HG03066 (cell line): ENCODE data around the gene UBE3C.
"Not testable (repeated sequence)": the region's sequence is repeated elsewhere in the genome, so short reads cannot be mapped to it uniquely, and the experiment has no call there.

ENCODE experiments used
- ATAC-seq: cut with Tn5 transposase; IDR thresholded peaks from one replicate; pipeline ENCODE4 v1.9.1; 2021; ENCODE audit warnings: low read depth; ENCODE audit not compliant: unreplicated experiment

Gene UBE3C

DNA sequence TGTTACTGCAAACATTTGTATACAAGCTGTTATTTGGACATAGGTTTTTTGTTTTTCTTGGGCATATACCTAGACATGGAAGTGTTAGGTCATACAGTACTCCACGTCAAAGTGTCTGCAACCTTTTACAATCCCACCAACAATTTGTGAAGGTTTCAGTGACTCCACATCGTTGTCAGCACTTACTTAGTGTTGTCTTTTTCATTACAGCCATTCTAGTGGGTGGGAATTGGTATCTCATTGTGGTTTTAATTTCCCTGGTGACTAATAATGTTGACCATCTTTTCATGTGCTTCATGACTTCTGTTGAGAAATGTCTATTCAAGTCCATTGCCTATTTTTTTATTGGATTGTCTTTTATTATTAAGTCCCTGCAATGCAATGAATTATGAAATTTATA lies 95.0 kb downstream of the UBE3C start:
- no peak for ATAC-seq

DNA sequence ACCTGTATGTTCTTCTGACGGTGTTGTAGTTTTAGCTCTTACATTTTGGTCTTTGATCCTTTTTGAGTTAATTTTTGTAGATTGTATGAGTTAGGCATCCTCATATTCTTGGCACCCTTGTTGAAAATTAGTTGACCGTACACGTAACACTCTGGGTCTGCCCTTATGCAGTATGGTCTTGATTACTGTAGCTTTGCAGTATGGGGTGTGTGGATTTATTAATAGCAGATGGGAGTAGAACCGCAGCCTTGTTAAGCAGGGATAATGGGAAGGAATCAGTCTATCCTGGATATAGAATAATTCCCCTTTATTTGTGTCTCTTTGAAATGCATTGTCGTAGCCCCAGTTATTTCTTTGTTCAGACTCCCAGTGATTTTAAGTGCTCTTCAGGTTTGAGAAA lies 95.5 kb downstream of the UBE3C start:
- ATAC-seq: no peak

DNA sequence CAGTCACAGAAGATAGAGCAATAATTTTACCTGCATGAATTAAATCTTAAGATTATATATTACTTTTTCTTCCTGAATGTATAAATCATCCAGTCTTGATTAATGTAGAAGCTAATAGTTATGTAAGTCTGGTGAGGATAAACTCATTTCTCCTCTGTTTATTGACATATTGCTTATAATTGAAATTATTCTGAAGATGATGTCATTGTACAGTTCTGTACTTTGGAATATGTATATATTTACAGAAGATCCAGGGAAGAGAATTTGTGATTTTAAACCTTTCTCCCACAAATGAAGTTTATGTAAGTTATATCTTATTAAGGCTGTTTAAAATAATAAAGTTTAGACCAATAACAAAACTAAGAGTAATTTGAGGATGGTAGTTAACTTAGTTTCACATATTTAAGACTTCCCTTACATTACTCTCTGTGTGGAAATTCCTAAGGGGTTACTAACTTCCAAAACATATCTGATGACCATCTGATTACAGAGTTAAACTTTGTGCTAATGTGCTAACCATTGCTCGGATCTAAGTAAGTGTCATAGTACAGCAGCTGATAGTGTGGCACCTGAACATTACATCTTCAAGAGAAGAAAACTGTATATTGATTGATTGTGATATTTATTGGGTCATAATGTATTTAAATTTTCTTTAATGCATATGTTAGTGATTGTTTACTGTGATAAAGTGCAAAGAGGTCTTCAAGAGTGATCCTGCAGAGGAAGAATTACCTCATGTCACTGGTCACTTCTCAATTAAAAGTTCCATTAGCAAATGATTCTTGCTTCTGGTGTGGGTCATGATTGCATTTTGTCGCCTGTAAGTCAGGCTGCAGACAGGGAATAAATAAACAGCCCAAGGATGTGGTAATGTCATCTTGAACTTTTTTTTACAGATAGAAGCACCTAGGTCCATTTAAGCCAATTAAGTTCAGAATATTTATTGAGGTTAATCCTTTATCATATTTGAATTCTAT lies 96.9 kb downstream of the UBE3C start:
- ATAC-seq: no peak

DNA sequence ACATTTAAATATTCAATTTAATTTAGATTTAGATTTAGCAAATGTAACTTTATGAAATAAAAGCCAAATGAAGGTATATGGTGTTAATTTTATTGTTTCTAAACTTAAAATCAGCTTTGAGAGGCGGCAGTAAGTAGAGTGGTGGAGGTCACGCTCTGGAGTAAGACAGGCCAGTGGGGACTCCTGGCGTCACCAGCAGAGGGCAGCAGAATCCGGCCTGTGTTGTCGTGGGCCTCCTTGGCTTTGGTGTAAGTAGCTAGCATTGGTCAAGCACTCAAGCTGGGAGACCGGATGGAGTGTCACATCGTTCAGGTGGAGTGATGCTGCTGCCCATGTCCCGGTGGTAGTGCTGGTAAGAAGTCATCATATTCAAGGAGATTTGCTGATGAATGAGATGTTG lies 99.4 kb downstream of the UBE3C start:
- no peak for ATAC-seq

DNA sequence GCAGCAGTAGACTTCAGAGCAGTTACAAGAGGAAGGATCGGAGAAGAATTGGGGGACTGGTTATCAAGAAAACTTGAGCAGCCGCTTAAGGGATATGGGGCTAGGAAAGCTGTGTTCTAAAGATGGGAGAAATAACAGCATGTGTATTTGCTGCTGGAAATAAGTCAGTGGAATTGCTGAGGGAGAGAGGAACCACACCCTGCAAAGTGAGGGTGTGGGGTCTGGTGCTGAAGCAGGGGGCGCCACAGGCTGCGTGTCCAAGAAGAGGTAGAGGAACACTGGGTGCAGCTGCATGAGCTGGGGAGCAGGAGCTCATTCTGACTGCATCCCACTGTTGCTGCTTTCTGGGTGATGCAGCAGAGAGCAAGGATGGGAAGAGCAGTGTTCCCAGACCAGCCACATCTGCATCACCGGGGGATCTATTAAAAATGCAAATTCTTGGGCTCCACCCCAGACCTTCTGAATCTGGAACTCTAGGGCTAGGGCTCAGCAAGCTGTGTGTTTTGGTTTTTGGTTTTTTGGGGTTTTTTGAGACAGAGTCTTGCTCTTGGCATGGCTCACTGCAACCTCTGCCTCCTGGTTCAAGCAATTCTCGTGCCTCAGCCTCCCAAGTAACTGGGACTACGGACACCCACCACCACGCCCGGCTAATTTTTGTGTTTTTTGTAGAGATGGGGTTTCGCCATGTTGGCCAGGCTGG lies 101.0 kb downstream of the UBE3C start:
- ATAC-seq: no peak

DNA sequence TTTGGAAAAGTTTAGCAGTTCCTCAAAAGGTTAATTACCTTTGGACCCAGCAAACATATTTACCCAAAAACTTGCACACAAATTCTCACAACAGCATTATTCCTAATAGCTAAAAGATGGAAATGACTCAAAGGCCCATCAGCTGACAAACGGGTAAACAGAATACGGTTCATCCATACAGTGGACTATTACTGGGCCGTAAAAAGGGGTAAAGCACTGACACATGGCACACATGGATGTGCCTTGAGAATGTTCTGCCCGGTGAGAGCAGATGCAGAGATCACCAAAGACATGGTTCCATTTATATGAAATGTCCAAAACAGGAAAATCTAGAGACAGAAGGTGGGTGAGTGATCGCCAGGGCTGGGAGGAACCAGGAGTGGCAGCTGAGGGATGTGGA lies 102.9 kb downstream of the UBE3C start:
- ATAC-seq: no peak

DNA sequence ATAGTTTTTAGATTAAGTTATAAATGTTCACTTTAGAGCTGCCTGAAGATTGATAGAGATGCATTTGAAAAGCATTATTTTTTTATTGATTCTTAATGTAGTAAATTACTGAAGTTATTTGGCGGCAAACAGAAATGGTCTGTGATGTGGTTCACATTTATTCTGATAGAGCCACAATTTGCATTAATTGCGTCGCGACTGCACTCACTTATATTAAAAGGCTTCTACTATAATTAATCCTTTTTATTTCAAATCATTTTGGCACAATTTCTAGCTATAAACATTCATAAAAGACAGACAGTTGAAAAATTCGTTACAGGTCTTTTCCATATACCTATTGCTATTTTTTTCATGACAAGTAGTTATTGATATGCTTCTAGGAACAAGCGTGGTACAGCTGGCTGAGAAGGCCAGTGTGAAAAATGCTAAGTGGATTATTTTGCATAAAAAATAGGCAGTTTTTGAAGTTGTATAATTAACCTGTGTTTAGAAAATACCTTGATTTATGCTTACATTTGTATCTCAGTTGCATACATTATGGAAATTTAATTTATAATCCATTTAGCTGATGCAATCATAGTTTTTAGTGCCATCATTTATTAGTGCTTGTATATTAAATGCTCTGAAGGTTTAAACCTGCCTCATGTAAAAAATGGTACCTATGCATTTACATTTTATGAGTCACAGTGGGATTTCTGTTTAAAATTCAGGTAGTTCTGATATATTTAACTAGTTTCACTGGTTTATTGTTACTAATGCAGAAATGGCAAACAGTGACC lies 106.0 kb downstream of the UBE3C start:
- no peak for ATAC-seq

DNA sequence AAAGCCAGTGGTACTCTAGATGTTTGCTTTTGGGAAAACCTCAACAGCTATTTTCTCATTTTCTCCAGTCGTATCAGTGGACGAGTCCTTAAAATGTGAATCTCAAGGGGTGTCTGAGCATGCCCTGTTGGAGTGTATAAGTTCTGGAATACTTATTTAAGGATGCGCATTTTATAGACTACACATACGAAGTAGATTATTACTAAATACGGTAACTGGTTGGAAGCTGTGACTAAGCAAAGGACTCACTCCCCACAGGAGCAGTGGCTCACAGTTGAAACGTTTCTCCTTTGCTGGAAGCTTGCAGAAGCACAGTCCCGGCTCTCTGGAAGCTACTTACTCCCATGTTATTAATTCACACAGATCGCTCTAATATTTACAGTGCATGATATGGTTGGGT lies 107.3 kb downstream of the UBE3C start:
- no peak for ATAC-seq

DNA sequence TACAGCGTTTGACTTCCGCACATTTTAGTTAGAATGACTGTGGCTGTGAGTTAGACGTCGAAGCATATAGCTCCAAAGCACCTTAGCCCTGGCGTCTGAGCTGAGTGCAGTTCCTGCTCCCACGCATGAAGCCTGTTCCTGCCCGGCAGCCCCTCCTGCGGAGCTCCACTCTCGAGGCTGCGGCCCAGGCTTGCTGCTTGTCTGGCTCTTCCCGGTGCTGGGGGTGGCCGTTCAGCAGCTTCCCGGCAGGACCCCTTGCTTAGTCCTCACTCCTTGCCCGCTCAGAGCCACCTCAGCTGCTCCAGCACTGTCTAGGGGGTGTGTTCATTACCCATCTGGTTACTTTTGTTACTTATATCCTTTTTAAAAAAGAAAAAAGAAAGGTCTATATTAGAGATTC lies 109.9 kb downstream of the UBE3C start:
- ATAC-seq: no peak

DNA sequence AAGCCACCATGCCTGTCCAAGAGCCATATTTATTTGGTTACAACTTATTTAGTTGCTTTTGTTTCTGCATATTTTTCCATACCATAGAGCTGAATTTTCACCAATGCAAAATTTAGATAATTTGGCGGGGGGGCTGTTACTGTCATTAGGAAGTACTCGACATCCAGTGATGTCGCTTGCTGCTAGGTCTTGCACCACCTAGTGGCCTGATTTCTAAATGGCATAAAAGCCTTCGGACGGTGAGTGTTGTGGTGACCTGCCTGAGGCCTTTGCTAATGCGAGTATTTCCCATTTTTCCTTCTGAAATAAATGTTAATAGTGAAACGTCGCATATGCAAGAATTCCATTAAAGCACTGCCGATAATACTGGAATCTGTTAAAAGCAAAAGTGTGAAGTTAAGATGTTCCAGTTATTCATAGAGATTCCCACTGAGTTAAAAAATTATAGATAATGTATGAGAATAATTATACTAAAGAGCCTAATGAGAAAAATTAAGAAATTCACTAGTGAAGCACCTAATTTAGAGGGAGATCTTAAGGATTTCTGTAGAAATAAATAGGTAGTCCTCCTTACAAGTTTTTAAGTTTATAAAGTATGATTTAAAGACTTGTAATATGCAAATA lies 112.0 kb downstream of the UBE3C start:
- no peak for ATAC-seq

DNA sequence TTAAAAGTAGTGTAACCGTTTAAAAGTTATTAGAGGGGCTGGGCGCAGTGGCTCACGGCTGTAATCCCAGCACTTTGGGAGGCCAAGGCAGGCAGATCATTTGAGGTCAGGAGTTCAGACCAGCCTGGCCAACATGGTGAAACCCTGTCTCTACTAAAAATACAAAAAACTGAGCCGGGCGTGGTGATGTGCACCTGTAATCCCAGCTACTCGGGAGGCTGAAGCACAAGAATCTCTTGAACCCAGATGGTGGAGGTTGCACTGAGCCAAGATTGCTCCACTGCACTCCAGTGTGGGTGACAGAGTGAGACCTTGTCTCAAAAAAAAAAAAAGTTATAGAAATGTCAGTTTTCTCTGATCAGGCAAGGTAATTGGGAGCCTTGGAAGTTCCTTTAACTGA lies 113.1 kb downstream of the UBE3C start:
- ATAC-seq: not testable (repeated sequence)

DNA sequence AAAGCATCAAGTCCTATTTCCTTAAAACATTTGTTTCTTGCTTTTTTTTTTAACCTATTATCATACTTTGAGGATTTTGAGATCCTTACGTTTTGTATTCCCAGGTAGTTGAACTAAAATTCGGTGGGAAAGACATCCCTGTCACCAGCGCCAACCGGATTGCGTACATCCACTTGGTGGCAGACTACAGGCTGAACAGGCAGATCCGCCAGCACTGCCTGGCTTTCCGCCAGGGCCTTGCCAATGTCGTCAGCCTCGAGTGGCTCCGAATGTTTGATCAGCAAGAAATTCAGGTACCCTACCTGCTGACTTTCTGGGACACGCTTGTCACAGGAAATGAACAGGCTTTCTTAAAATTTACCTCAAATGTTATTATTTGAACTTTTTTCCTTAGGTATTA lies 115.1 kb downstream of the UBE3C start:
- no peak for ATAC-seq

DNA sequence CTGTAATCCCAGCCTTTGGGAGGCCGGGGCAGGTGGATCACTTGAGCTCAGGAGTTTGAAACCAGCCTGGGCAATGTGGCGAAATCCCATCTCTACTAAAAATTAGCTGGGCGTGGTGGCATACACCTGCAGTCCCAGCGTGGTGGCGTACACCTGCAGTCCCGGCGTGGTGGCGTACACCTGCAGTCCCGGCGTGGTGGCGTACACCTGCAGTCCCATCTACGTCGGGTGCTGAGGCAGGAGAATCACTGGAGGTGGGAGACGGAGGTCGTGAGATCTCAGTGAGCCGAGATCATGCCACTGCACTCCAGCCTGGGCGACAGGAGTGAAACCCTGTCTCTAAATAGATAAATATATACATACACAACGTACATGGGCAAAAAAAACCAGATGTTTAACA lies 116.1 kb downstream of the UBE3C start:
- not testable (repeated sequence) for ATAC-seq

DNA sequence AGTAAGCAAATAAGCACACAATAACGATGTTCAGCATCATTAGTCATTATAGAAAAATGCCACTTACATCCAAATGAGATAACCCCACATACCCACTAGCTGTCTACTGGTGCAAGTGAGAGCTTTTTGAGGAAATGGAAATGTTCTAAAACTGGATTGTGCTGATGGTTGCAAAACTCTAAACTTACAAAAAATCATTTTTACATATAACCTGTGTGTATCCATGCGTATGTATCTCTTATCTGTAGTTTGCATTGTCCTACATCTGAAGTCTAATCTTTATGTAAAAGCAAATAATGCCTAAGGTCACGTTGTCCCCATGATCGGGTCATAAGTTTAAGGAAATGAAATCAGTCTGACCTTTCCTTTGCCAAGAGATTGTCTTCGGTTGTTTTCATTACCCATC lies 116.5 kb downstream of the UBE3C start:
- no peak for ATAC-seq

DNA sequence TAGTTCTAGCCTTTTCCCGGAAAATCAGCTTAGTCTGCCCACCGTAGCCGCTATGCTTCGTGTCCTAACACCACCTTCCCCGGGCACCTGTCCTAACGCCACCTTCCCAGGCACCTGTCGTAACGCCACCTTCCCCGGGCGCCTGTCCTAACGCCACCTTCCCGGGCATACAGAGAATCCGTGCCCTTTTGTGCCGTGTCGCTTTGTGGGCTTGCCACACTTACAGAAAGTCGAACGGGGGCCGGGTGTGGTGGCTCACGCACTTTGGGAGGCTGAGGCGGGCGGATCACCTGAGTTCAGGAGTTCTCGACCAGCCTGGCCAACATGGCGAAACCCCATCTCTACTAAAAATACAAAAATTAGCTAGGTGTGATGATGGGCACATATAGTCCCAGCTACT lies 124.4 kb downstream of the UBE3C start:
- no peak for ATAC-seq

DNA sequence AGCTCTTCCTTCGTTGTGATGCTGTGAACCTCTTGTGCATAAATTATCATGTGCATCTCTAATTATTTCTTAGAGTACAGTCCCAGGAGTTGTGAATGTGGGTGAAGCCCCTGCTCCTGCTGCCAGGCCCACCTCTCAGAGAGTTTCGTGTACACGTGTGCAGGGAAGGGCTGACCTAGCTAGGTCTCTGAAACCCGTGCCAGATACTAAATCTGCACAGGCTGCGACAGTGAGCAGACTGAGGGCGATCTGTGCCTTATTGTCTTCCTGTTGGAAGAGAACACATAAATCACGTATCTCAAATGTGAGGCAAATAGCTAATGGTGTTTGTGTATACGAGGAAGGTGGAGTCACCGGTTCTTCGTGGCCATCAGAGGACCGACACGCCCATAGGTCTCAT lies 126.3 kb downstream of the UBE3C start:
- no peak for ATAC-seq

DNA sequence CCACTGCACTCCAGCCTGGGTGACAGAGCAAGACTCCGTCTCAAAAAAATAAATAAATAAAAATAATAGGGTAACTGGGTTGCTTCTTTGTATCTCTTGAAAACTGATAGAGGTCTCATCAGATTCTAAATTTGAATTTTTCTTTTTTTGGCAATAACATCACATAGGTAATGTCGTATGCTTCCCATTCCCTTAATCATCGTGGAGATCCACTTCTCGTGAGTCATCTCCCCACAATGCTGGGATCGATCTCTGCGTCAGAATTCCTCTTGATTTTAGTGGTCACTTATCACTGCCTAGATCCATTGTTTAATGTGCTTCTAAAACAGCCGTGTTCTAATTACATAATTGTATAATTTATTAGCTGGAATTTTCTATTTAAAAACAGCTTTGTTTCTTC lies 127.5 kb downstream of the UBE3C start:
- no peak for ATAC-seq

DNA sequence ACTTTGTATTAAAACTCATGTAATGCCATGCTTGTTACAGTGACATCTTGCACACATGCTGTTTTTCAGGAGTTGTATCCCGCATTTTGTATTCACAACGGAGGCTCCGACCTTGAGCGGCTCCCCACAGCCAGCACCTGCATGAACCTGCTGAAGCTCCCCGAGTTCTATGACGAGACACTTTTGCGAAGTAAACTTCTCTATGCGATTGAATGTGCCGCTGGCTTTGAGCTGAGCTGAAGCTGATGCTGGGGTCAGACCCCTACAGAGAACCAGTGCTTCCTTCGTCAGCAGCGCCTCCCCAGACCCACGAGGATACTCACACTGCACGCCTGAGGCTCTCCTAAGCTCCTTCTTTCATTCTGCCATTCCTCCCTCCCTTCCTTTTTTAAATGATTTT lies 128.8 kb downstream of the UBE3C start:
- ATAC-seq: no peak

DNA sequence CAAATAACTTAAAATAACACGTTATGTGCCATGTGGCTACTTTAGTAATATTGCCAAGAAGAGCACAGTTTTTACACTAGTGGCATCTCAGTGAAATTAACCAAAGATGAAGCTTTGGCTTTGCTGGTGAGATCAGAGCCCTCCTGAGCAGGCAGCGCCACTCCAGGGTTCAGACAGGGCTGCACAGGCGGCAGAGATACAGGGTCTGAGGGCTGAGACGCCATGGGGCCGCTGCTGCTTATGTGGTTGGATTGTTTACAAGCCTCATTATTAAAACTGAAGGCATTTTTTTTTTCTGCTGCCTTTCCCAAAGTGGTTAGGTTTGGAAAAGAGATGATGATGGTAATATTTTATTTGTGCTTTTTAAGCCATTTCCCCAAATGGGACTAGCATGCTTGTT lies 129.2 kb downstream of the UBE3C start:
- ATAC-seq: no peak

DNA sequence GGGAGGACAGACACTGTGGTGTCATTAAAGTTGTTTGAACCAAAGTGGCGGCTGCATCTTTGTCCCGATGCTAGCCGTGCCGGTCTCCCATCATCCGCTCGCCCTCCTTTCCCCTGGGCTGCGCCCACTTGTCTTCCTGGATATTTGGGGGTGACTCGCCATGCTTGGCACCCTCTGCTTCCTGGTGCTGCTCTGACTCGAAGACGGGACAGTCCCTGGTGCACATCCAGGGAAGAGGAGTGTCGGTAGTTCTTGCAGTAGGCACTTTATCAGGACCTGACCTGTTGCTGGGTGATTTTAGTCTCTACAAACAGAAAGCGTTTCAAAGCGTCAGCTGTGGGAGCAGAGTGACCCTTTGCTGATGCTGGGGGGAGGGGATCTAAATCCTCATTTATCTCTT lies 129.8 kb downstream of the UBE3C start:
- no peak for ATAC-seq
